22Rv1 (cell line): ENCODE measurements around the gene SPATA6.
"Not testable (repeated sequence)": the region's sequence is repeated elsewhere in the genome, so short reads cannot be mapped to it uniquely, and the experiment has no call there.

Experiments
- H3K27ac ChIP-seq: fragments of 450-650 bp; 2 replicates; pipeline ENCODE4 v1.5.1; 2017
- ZFX ChIP-seq: fragments of 450-650 bp; IDR thresholded peaks from 2 replicates; pipeline ENCODE4 v1.6.1; 2017; ENCODE audit warnings: antibody characterized with exemption, borderline replicate concordance
- TF ChIP-seq, protein P1 (sequence below): fragments of 450-650 bp; IDR thresholded peaks from 2 replicates; pipeline ENCODE4 v1.5.1; 2017; ENCODE audit warnings: mild to moderate bottlenecking

Gene SPATA6

GRCh38 chr1:48341221-48341620 lies 130.8 kb downstream of the SPATA6 start:
- H3K27ac ChIP-seq: no peak overlapping the region
- no peak for TF ChIP-seq ZFX
- TF ChIP-seq, protein P1, sequence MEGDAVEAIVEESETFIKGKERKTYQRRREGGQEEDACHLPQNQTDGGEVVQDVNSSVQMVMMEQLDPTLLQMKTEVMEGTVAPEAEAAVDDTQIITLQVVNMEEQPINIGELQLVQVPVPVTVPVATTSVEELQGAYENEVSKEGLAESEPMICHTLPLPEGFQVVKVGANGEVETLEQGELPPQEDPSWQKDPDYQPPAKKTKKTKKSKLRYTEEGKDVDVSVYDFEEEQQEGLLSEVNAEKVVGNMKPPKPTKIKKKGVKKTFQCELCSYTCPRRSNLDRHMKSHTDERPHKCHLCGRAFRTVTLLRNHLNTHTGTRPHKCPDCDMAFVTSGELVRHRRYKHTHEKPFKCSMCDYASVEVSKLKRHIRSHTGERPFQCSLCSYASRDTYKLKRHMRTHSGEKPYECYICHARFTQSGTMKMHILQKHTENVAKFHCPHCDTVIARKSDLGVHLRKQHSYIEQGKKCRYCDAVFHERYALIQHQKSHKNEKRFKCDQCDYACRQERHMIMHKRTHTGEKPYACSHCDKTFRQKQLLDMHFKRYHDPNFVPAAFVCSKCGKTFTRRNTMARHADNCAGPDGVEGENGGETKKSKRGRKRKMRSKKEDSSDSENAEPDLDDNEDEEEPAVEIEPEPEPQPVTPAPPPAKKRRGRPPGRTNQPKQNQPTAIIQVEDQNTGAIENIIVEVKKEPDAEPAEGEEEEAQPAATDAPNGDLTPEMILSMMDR: no peak

GRCh38 chr1:48338257-48338656 lies 133.7 kb downstream of the SPATA6 start:
- no peak for TF ChIP-seq ZFX
- TF ChIP-seq, protein P1: no peak
- no peak overlapping the region for H3K27ac ChIP-seq

GRCh38 chr1:48333316-48333715 lies 138.7 kb downstream of the SPATA6 start:
- H3K27ac ChIP-seq: no peak overlapping the region
- no peak for TF ChIP-seq ZFX
- TF ChIP-seq, protein P1: no peak

DNA sequence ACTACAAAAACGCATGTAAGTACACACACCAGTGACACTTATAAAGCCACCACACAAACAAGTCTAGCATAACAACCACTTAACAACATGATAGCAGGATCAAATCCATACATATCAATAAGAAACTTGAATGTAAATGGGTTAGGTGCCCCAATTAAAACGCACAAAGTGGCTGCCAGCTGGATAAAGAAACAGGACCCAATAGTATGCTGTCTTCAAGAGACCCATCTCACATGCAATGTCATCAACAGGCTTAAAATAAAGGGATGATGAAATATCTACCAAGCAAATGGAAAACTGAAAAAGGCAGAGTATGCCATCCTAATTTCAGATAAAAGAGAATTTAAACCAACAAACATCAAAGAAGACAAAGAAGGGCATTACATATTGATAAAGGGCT lies 139.9 kb downstream of the SPATA6 start:
- no peak overlapping the region for H3K27ac ChIP-seq
- TF ChIP-seq, protein P1: no peak
- TF ChIP-seq ZFX: no peak

DNA sequence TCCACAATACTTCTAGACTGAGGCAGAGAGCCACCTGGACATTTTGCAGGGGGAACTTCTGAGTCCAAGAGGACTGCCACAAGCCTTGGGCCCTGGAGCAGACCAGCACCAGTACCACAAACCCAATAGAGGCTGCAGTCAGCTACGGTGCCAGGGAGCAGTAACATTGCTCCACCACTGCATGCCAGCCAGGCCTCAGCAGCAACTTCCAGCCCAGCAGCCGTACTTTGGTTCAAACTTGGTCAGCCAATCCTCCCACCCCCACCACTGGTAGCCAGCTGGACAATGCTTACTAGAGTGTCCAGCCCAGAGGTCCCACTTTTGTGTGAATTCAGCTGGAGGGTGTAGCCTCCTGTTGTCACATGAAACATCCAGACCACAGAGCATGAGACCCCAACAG lies 142.1 kb downstream of the SPATA6 start:
- no peak overlapping the region for H3K27ac ChIP-seq

DNA sequence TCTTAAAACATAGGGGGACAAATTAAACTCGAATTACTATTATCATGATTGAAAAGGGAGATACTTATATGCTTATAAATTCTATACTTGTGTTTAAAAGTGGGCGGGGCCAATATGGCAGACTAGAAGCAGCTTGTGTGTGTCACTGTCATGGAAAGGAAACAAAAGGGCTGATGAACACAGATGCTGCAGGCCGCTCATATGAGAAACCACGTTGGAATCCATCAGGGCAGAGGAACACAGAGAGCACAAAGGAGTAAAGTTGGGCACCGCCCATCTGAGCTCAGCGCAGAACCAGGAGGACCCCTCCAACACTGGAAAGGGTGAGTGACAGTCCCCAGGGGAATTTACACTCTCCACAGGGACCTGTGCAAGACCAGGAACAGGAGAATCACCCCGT lies 142.5 kb downstream of the SPATA6 start:
- H3K27ac ChIP-seq: no peak overlapping the region
- no peak for TF ChIP-seq ZFX
- TF ChIP-seq, protein P1: no peak

More for the DNA sequence above, 142.1 kb downstream of the SPATA6 start:
- no peak for TF ChIP-seq ZFX
- TF ChIP-seq, protein P1: no peak

DNA sequence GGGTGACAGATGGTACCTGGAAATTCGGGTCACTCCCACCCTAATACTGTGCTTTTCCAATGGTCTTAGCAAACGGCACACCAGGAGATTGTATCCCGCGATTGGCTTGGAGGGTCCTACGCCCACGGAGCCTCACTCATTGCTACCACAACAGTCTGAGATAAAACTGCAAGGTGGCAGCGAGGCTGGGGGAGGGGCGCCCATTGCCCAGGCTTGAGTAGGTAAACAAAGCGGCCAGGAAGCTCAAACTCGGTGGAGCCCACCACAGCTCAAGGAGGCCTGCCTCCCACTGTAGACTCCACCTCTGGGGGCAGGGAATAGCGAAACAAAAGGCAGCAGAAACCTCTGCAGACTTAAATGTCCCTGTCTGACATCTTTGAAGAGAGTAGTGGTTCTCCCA lies 160.2 kb downstream of the SPATA6 start:
- H3K27ac ChIP-seq: not testable (repeated sequence)

- no peak for TF ChIP-seq ZFX
- TF ChIP-seq, protein P1: no peak
- no peak overlapping the region for H3K27ac ChIP-seq
Measured at GRCh38 chr1:48309564-48310082, 162.4 kb downstream of the SPATA6 start.
